NOMO-1 treated with DMSO at 0.1 percent for 48 hours (cell line): ENCODE measurements around the gene TDRD6.
"Not testable (repeated sequence)": the region's sequence is repeated elsewhere in the genome, so short reads cannot be mapped to it uniquely, and the experiment has no call there.

Source experiments
- DNase-seq: peaks from one replicate; lab custom pipeline; 2025; ENCODE audit not compliant: unreplicated experiment; lab: John Stamatoyannopoulos, UW

The TDRD6 gene

DNA sequence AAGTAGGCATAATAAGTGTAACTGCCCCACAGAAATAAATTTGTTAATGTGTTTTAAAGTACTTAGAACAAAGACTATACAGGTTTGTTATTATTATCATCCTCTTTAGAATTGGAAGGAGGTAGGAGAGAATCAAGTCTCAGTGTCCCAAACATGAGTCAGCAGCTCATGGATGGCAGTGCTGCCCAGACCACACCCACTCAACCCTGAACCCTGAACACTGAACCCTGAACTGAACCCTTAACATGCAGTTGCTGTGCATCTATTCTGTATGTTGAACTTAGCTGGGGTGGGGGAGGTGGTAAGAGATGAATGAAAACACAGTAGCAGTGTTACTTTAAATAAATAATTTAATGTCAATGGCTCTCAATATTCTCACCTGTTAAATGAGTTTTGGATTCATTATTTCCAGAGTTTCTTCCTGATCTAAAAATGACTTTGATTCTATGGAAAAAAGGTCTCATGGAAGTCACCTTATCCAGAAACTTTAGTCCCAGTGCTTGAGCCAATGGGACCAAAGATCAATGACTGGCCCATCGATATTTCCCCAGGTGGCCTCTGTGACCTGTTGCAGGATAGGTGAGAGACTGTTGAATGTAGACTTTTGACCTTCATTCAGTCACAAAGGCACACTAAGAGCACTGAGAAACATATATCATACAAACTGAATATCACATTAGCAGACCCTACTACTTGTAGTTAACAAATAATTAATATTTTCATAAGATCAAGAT is 55.9 kb downstream of the TDRD6 start:
- DNase-seq, result no peak

DNA sequence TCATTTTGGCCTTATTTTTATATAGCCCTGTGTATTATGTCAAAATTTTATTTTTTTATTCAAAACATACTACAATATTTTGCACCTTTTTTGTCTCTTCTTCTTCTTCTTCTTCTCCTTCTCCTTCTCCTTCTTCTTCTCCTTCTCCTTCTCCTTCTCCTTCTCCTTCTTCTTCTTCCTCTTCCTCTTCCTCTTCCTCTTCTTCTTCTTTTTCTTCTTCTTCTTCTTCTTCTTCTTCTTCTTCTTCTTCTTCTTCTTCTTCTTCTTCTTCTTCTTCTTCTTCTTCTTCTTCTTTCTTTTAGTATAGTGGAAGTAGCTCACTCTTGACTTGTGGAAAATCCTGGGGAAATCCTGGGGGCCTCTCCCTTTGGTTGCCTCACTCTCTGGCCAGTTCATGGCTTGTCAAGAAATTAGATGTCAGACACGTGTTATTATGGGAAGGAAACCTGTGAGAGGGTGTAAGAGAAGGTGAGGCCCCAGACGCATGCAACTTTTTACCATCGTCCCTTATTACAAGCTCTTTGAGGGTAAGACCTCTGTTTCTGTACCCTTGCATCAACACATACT is 56.6 kb downstream of the TDRD6 start:
- not testable (repeated sequence) for DNase-seq

GRCh38 chr6:46745973-46746372 is 58.3 kb downstream of the TDRD6 start:
- no peak for DNase-seq

- no peak for DNase-seq
Measured at GRCh38 chr6:46746696-46747095, 59.0 kb downstream of the TDRD6 start, which contains the start of gene ANKRD66. TSS of gene ANKRD66 (plus strand) at chr6:46746933. CDS start at chr6:46751949, 5,016 bp downstream.

DNA sequence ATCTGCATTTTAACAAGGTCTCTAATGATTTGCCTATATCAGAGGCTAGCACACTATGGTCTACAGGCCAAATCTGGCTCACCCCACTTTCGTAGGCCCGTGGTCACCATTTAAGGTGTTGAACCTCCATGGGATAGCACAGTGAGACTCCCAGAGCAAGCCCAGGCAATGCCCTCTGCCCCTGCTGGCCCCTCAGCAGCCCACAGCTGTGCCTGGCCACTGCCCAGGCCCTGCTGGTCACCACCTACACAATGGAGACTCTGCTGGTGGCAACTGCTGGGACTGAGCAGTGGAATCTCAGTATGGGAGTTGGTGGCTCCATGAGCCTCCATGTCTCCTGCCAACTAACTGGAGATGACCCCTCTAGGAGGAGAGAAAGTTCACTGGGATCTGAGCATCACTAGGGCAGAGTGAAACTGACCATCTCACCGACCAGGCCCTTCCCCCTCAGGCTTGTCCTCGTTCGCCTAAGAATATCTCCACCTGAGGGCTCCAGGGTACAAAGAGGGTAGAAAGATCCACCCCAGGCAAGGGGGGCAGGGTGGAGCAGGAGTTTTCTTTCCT is 61.3 kb downstream of the TDRD6 start:
- no peak for DNase-seq

DNA sequence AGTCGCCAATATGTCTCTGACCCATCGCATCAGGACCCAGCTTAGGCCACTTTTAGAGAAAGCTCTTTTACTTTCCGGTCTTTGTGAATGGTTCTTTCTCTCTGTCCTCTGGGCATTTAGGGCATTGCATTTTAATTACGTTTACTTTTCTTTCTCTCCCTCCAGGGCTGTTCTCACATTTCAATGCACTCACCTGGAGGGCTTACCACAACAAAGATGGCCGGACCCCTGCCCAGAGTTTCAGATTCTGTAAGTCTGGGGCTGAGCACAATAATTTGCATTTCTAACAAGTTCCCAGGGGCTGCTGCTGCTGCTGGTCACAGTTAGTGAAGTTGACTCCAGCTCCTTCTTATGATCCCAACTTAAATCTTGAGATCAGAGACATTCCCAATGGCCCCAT is 62.0 kb downstream of the TDRD6 start:
- DNase-seq, result no peak

- no peak for DNase-seq
Measured at GRCh38 chr6:46751658-46752057, 64.0 kb downstream of the TDRD6 start.
